GM19452 (cell line): Measurements from ENCODE around the gene UMODL1.

Experiments used
- ATAC-seq: cut with Tn5 transposase; IDR thresholded peaks from one replicate; pipeline ENCODE4 v1.9.1; 2021; ENCODE audit not compliant: unreplicated experiment

Gene UMODL1

GRCh38 chr21:42145569-42146272 lies 74.6 kb downstream of the UMODL1 start:
- no peak for ATAC-seq

DNA sequence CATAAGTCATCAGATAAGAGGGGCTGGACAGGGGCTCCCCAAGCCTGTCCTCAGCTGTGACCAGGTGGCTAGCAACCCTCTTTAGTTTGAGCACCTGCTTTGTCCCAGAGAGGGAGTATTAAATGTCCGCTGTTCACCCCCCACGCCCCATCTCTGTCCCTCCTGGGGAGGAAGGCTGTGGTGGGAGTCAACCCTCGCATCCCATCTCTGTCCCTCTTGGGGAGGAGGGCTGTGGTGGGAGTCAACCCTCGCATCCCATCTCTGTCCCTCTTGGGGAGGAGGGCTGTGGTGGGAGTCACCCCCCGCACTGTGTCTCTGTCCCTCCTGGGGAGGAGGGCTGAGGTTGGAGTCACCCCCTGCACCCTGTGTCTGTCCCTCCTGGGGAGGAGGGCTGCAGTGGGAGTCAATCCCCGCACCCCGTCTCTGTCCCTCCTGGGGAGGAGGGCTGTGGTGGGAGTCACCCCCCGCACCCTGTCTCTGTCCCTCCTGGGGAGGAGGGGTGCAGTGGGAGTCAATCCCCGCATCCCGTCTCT lies 75.2 kb downstream of the UMODL1 start:
- no peak for ATAC-seq

GRCh38 chr21:42146821-42147220 lies 75.7 kb downstream of the UMODL1 start:
- ATAC-seq, result no peak

DNA sequence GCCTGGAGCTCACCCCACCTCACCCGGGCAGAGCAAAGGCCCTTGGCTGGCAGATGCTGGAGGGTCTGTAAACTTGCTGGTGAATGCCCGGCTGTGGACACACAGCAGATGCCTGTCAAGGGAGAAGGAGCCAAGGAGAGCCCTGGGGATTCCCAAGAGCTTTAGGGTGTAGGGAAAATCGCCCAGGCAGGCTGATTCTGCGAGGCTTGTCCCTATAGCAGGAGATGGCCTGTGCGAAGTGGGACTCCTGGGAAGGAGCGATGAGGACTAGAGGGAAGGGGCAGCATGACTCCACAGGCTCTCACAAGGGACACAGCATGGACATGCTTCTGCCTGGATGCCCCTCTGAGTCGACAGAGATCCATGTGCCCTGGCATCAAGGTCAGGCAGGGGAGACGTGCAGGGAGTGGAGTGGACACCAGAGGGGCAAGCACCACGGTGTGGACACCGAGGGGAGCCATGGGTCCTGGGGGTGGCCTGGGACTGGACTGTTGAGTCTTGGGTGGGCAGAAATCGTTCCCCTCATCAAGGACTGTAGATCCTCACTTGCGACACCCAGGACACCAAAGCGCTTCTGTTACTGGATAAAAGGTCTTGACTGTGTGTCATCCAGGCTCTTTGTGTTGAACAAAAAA lies 76.4 kb downstream of the UMODL1 start:
- no peak for ATAC-seq

- ATAC-seq, result no peak
Observed at GRCh38 chr21:42148097-42148496, 77.0 kb downstream of the UMODL1 start.

GRCh38 chr21:42148584-42148983 lies 77.5 kb downstream of the UMODL1 start:
- ATAC-seq, result no peak

GRCh38 chr21:42149656-42150473 lies 78.7 kb downstream of the UMODL1 start:
- no peak for ATAC-seq

- no peak for ATAC-seq
Observed at GRCh38 chr21:42150474-42151085, 79.5 kb downstream of the UMODL1 start.

DNA sequence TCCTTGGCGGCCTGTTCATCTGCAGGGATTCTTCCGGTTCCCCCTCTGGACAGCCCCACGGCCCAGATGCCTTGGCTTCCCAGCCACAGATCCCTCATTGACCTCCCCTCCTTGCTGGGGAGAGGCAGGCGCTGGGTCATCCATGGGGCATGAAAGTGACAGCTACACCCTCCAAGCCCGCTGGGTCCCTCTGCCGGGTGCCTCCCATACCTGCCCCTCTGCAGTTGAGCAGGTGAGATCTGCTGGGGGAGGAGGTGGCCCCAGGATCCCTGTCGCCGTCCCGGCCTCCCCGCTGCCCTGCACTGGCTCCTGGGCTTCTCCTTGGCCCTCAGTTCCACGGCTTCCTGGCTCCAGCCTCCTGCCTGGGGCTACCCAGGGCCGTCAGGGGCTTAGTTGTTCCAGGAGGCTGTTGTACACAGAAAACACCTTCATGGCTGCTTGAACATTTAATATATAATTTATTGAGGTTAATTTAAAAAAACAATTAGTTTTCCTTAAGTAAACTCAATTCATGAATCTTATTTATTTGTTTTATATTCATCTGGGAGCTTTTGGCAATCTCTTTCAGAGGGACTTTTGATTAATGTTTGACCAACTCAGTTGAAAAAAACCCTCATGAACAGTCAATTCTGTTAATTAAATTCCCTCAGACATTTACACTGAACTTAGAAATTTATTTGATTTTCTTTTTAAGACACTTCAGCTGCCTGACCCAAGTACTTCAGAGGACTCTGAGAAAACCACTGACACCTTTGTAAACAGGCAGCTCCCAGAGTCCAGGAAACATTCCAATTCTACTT lies 80.2 kb downstream of the UMODL1 start:
- ATAC-seq, result no peak

DNA sequence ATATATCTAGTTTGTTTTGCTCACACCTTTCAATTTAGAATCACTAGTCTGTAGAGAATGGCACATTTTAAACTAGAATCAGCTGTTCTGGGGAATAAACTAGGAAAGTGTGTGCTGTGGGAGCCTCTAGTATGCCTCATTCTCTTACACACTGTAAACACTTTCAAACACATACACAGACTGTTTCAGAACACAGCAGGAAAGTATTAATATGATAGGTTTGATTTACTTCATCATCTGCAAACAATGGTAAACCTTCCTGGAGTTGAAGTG lies 80.8 kb downstream of the UMODL1 start:
- no peak for ATAC-seq

- ATAC-seq, result no peak
Observed at GRCh38 chr21:42153046-42153686, 82.0 kb downstream of the UMODL1 start.

- ATAC-seq, result no peak
Observed at GRCh38 chr21:42153746-42154145, 82.6 kb downstream of the UMODL1 start.

GRCh38 chr21:42154237-42155044 lies 83.3 kb downstream of the UMODL1 start:
- no peak for ATAC-seq

GRCh38 chr21:42155045-42155855 lies 84.1 kb downstream of the UMODL1 start:
- no peak for ATAC-seq

DNA sequence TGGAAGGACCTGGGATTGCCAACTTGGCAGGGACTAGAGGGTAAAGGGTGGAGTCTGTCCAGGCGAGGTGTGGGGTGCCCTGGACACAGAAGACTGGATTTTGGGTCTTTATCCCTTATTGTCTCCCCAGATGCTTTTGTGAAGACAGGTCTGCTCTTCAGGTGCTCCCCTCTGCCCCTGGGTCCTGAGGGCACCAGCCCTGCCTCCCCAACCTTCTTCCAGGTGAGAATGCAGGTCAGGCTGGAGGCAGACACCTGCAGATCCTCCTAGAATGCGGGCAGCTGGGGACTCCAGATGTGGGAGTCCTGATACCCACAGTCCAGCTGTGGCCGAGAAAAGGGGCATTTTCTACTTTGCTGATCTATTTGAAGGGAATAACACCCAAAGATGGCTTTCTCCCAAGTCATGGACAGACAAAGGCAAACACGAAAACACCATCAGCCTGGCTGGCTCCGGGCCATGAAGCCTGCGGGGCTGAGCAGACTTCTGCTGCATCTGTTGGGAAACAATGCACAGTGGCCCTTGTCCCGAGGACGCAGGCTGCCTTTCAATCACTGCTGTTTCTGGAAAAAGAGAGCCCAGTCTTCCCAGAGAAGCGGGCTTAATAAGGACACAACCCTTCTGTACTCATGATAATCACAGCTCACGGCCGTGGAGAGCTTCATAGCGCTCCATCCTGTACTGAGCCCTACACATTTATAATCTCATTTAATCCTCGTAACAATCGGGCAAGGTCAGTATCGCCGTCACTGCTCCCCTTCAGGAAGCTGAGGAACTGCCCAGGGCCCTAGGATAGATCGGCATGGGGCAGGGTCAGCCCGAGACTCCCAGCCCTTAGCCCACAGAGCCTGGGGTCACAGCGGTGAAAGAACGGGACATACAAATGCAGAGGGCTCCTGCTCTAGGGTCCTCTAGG lies 85.8 kb downstream of the UMODL1 start:
- no peak for ATAC-seq

DNA sequence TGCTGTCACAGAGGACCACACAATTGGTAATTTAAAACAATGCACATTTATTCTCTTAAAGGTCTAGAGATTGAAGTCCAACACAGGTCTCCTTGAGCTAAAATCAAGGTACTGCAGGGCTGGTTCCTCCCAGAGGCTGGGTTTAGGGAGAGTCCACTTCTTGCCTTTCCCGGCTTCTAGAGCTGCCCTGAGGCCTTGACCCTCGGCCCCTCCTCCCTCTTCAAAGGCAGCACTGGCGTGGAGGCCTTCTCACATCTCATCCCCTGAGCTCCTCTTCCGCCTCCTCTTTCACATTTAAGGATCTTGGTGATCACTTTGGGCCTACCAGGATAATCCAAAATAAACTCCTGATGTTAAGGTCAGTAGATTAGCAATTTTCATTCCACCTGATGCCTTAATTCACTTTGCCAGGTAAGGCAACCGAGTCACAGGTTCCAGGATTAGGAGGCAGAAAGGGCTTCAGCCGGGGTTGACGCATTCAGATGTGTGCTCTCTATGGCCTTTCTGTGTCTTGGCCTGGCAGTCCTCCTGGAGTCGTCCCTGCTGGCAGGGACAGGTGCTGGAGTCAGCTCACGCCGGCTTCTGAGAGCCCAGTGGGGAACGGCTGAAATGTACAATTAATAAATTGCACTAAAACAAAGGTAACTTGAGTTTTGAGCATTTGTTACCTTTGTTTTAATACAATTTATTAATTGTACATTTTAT lies 86.6 kb downstream of the UMODL1 start:
- ATAC-seq, result no peak

DNA sequence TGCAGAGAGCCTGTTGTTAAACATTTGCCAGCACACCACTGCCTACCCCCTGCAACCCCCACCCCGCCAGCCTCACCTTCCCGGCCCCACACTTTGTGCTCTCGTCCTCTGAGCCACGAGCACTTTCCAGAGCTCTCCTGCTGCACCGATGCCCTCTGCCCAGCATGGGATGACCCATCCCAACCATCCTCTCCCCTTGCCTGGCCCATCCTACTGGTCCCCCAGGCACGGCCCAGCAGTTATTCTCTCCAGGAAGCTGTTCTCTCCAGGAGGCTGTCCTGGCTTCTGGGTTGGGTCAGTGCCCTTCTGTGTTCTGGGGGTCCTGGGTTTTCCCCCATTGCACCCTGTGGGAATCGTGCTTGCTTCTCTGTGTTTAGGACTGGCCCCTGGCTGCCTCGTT lies 87.7 kb downstream of the UMODL1 start:
- no peak for ATAC-seq
